ENCODE measurements around the gene SEMA6D. TPM values are rescaled to one million over a fixed set of nuclear protein-coding genes. Genes with fewer than 3 reads are reported as not detected.

The SEMA6D gene
- total RNA-seq, 1 experiment from 2014 or later, result 15.8 TPM

- Mint-ChIP-seq H3K36me3 (ENCODE audit: insufficient read depth in 1 of 3, low read depth in 3 of 3) (peaks cover 0 to 13% (median 2%) of the 10 kb centered on the region in 3 experiments; a peak in 2 of 7 replicates), H3K27me3 (ENCODE audit: low read depth) (peaks cover 4% of the 10 kb centered on the region), H3K27ac (no peak overlapping the region), H3K9me3 (no peaks in the 10 kb centered on the region), H3K4me1 (peaks cover 19 to 39% of the 10 kb centered on the region in 2 experiments), H3K4me3 (no peak overlapping the region)
- no peak for DNase-seq
- Histone ChIP-seq H3K18ac (ENCODE audit: insufficient read length, low read depth, low read length) (no peak overlapping the region), H2BK12ac (ENCODE audit: insufficient read length, low read depth, low read length) (no peak overlapping the region), H4K91ac (ENCODE audit: insufficient read length, low read depth, low read length) (no peak overlapping the region), H2BK120ac (ENCODE audit: low read depth, low read length, poor library complexity, severe bottlenecking) (no peak overlapping the region), H3K4ac (ENCODE audit: low read depth, low read length) (no peak overlapping the region), H3K79me2 (ENCODE audit: insufficient read depth, low read length) (no peaks in the 10 kb centered on the region), H3K27me3 (ENCODE audit: insufficient read depth, low read length) (no peaks in the 10 kb centered on the region), H3K4me1 (ENCODE audit: insufficient read depth, low read length) (no peaks in the 10 kb centered on the region), H3K9me3 (ENCODE audit: control insufficient read depth, low read depth, low read length) (no peaks in the 10 kb centered on the region), H2BK5ac (ENCODE audit: insufficient read length, low read length) (no peak overlapping the region), H3K56ac (ENCODE audit: insufficient read length, low read depth, low read length) (no peak overlapping the region), H3K23me2 (ENCODE audit: insufficient read length, low read depth, low read length, poor library complexity, severe bottlenecking) (no peaks in the 10 kb centered on the region), H3K27ac (ENCODE audit: insufficient read length, low read depth, low read length) (no peak overlapping the region), H3K79me1 (ENCODE audit: insufficient read depth, low read depth, low read length, poor library complexity, severe bottlenecking) (no peaks in the 10 kb centered on the region), H2AK5ac (ENCODE audit: insufficient read length, low read length) (no peak overlapping the region), H2BK15ac (ENCODE audit: low read depth, low read length) (no peak overlapping the region), H3K14ac (ENCODE audit: insufficient read depth, low read length) (no peak overlapping the region), H2AFZ (ENCODE audit: low read length) (no peak overlapping the region), H3K23ac (ENCODE audit: insufficient read length, low read depth, low read length) (no peak overlapping the region), H4K8ac (replicated peaks; ENCODE audit: insufficient read length, low read depth, low read length) (no peak overlapping the region), H4K5ac (ENCODE audit: insufficient read length, low read depth, low read length) (no peak overlapping the region), H3T11ph (ENCODE audit: low read length) (no peak overlapping the region), H4K20me1 (ENCODE audit: control insufficient read depth, insufficient read depth, insufficient read length) (no peaks in the 10 kb centered on the region), H2BK20ac (ENCODE audit: low read depth, low read length, poor library complexity, severe bottlenecking) (no peak overlapping the region), H3K4me2 (ENCODE audit: insufficient read depth, insufficient read length, low read length) (no peak overlapping the region), H3K9ac (ENCODE audit: extremely low read depth, insufficient read length, low read length) (no peak overlapping the region)
- TF ChIP-seq, protein P1, sequence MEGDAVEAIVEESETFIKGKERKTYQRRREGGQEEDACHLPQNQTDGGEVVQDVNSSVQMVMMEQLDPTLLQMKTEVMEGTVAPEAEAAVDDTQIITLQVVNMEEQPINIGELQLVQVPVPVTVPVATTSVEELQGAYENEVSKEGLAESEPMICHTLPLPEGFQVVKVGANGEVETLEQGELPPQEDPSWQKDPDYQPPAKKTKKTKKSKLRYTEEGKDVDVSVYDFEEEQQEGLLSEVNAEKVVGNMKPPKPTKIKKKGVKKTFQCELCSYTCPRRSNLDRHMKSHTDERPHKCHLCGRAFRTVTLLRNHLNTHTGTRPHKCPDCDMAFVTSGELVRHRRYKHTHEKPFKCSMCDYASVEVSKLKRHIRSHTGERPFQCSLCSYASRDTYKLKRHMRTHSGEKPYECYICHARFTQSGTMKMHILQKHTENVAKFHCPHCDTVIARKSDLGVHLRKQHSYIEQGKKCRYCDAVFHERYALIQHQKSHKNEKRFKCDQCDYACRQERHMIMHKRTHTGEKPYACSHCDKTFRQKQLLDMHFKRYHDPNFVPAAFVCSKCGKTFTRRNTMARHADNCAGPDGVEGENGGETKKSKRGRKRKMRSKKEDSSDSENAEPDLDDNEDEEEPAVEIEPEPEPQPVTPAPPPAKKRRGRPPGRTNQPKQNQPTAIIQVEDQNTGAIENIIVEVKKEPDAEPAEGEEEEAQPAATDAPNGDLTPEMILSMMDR (conservative IDR thresholded peaks at IDR 0.05), result no peak
- WGBS (ENCODE audit: extremely low coverage, insufficient read length, low lambda C conversion rate), result no CpG with 5 or more reads among the region's 6 CpGs
Observed at GRCh38 chr15:47725906-47726305, 8.6 kb downstream of the SEMA6D start.

All from H9 (cell line).